Stimulated activated CD8-positive, alpha-beta memory T cell treated with anti-CD3 and anti-CD28 coated beads, Interleukin-4, amount 100 ng/mL, for 4 hours (primary cell): ENCODE measurements around the gene KCNJ12.
"Not testable (repeated sequence)": the region's sequence is repeated elsewhere in the genome, so short reads cannot be mapped to it uniquely, and the experiment has no call there.

ENCODE experiments used
- DNase-seq, 2 donors: peaks; one replicate each; pipeline ENCODE4 v3.0.0-alpha.2; 2020; ENCODE audit warnings: low read depth in 2 of 2, low spot score in 1 of 2

KCNJ12 gene

GRCh38 chr17:21436883-21437836, 61.0 kb downstream of the KCNJ12 start:
- not testable (repeated sequence) for DNase-seq

DNA sequence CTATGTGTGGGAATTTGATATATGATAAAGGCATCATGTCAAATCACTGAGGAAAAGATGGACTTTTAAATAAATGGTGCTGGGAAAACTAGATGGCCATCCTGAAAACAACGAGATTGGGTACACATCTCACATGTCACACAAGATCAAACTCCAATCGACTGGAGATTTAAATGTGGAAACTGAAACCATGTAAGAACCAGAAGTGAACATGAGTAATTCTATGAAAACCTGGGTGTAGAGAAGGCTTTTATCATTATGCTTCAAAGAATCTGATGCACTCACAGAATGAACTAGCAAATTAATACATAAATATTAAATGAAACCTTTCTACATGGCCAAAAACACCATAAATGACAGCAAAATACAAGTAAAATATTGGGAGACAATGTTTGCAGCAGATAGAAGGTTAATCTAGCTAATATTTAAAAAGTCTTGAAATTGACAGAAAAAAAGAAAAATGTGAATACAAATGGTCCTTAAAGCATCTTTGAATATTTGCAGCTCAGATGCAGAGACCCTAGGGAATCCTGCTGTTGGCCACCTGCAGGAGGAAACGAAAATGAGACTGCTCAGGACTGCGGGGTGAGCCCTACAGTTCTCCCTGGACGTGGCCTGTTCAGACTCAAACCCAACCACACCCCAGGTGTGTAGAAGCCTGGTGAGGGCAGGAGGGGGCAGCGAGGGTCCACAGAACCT, 62.3 kb downstream of the KCNJ12 start:
- not testable (repeated sequence) for DNase-seq

DNA sequence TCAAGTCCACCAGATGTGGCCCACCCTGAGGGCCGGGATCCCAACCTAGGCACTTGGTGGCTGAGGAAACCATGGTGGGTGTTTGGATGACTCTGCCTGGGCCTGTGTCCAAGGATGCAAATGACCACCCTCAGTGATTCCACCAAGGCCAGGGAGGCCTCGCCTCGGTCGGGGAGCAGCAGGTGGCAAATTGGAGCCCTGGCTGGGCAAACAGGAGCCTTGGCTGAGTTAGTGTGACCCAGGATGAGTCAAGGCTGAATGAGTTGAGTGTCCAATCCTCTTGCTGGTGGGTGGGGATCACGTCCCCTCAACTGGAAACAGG, 62.8 kb downstream of the KCNJ12 start:
- not testable (repeated sequence) for DNase-seq

DNA sequence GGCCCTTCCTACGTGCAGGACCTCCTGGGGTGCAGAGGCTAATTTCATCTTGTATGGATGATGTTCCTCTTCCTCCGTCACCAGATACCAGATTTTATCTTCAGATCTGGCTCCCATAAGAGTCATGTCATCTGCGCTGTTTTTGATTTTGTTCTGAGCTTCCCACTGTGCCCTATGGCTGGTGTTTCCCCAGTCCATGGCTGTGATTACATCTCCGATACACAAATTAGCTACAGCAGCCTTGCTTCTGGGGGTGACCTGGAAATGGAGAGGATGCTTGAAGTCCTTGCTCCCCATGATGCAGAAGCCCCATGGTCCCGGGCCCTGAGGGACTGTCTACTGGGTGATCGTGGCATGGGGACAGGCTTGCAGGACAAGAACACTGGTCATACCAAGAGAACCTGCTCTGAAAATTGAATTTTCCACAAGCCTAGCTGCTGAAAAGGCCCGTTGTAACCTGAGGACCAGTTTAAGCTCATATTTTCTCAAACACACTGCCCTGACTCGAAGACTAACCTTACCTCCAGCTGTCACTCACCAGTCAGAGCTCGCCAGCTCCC, 69.0 kb downstream of the KCNJ12 start:
- DNase-seq, result no peak

DNA sequence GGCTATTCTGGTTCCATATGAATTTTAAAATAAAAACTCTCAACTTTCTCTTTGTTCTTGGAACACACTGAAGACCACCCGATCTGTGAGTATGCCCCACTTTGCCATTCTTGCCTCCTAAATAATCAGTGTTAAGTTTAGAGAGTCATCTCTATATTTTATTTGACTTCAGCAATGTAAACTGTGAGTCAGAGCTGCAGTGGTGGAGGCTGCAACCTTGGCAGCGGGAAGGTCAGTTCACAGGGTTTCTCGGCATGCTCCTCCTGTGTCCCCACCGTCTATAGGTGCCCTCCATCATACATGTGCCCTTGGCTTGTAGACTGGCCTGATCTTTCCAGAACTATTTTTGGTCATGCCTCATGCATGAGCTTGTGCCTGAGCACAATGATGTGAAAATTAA, 71.4 kb downstream of the KCNJ12 start:
- not testable (repeated sequence) for DNase-seq

DNA sequence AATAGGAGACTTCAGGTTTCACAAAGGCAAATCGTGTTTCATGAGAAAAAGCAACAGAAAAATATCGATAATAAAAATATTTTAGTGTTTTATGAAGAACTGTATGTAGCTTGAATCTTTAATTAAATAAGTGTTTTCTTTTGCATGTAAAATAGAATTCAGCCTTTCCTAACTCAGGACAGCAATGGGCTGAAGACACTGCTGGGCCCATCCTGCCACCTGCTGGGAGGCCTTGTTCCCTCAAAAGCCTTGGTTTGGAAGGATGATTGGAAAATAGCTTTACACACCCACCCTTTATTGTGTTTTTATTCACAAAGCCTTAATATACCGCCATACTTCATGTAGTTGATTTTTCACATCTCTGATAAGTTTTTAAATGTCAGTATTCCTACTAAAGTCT, 73.7 kb downstream of the KCNJ12 start:
- not testable (repeated sequence) for DNase-seq

GRCh38 chr17:21451975-21452374, 75.8 kb downstream of the KCNJ12 start:
- no peak for DNase-seq

- no peak for DNase-seq
Observed at GRCh38 chr17:21452377-21453143, 76.4 kb downstream of the KCNJ12 start.

DNA sequence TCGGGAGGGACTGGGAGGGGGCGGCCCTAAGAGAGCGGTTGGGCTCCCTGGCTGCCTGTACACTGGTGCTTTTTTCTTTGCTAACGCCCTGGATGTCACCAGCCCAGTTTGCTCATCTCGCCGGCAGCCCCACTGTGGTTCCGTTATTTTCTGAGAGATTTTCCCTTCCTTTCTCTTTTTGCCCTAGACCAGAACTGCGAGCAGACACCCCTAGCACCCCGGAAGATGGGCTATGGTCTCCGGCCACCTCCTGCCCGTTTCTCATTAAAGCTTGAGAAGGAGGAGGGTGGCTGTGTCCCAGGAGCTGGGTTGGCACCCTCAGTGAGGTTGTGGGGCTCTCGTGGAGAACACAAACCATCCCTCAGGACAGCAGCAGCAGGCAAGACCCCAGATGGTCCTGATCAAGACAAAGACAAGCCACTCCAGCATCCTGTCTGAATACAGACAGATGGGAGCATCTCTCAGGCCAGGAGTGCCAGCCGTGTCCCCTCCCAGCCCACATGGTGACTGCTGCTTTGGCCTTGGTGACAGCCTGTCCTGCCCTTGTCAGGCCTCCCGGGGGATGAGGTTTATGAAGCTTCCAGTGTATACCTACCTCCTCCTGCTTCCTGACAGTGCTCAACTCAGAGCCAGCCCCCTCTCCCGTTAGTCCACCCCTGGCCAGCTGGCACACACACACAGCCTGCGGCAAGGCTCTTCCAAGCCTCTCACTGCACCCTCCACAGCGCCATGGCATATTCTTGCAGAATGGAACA, 77.2 kb downstream of the KCNJ12 start:
- no peak for DNase-seq

DNA sequence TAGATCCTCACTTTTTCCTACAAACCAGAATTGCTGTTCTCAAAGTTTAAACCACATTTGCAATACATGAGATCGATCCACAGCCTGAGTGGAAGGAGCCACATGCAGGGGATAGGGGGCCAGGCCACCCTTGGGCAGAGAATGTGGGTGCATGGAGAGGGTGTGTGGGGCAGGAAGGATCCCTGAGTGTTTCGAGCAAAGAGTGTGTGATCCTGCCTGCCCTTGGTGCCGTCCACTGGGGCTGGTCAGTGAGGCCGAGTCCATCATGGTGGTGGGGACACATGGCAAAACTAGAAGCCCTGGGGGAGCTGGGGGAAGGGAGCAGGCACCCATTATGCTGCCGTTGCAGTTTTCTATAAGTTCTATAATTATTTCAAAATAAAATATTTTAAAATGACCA, 77.8 kb downstream of the KCNJ12 start:
- DNase-seq, result not testable (repeated sequence)

DNA sequence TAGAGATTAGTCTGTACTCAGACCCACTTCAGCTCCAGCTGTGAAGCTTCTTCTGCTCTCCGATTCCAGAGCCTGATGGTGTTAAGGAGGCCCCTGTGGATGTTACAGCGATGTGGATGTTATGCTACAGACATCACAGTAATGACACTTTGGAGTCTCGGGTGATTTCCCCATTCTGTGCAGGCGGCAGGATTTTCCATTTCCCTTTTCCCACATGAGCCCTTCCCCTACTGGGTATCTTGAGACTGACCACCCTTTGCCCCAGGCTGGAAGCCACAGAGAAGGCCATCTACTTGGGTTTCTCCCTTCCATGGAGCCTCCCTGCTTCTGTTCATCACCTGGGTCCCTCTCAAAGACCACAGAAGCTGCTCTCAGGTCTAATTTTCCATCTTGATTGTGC, 78.3 kb downstream of the KCNJ12 start:
- no peak for DNase-seq

DNA sequence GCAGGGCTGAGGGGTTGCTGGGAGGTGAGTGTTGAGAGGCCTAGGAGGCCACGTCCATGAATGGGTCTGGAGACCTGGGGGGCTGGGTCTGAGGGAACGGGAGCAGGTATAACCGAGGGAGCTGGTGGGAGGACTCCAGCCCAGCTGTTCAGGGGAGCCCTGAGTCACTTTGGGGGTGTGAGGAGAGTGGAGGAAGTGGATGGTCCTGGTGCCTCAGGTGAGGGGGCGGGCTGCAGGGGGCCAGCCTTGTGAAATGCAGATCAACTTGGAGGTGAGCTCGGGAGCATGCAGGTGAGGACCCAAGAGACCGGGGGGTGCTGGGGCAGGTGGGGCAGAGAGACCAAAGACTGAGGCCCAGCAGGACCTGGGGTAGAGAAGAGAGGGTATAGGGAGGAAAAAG, 79.6 kb downstream of the KCNJ12 start:
- DNase-seq, result no peak

DNA sequence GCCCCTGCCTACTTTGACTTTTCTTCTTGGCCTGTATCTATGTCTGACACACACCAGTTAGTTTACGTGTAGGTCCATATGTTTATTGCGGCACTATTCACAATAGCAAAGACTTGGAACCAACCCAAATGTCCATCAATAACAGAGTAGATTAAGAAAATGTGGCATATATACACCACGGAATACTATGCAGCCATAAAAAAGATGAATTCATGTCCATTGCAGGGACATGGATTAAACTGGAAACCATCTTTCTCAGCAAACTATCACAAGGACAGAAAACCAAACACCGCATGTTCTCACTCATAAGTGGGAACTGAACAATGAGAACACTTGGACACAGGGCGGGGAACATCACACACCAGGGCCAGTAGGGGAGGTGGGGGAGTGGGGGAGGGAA, 80.3 kb downstream of the KCNJ12 start:
- DNase-seq, result not testable (repeated sequence)

- DNase-seq, result peak; percentile 81 to 89
Observed at GRCh38 chr17:21457051-21458026, 81.2 kb downstream of the KCNJ12 start.

DNA sequence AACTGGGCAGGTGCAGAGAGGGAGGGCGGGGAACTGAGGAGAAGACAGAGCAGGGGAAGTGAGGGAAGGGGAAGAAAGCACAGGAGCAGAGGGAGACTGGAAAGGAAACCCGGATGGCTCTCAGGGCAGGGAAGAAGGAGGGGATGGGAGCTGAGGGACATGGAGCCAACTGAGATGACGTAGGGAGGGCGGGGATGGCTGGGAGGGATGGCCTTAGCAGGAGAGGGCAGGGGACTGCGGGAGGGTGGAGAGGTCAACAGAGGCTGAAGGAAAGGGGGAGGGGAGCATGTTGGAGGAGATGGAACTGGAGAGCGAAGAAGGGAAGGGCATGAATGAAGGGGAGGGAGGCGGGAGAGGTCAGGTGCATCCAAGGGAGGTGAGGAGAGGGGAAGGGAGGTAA, 81.9 kb downstream of the KCNJ12 start:
- DNase-seq, result no peak

DNA sequence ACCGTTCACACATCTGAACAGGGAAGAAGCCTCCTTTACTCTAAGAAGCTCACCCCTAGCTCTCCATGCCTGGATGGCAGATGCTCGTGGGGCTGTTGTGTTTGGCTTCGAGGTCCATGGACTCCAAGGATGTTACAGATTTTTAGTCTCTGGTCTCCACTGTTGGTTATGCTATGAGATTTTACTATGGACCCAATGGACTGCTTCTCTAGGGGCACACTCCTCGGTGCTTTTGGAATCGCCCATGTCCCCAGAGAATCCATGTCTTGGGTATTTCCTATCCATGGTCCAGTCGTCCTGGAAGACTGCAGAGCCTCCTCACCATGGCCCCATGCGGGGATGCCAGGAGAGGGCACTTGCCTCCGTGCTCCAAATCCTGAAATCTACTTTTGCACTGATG, 83.4 kb downstream of the KCNJ12 start:
- no peak for DNase-seq

GRCh38 chr17:21460358-21460757, 84.2 kb downstream of the KCNJ12 start:
- no peak for DNase-seq

- DNase-seq, result no peak
Observed at GRCh38 chr17:21462237-21462636, 86.1 kb downstream of the KCNJ12 start.

DNA sequence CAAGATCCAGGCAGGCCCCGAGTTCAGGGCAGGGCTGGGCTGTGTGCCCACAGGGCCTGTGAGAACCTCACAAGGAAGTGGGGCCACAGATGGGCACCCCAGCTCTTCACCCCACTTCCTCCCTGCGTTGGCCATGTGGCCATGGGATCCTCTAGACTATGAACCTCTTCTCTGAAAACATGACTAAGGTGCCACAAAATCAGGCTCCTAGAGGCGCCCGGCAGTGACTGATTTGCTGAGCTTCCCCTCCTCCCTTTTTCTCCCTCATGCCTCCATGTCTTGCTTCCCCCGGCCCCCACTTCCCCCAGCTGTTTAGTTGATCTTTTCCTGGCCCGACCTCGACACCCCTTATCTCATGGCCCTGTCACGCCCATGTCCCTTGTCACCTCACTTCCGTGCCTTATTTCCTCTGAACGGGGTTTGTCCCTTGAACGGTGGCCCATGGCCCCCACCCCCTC, 87.1 kb downstream of the KCNJ12 start:
- DNase-seq, result no peak
